ENCODE measurements around the gene PDCD7. TPM values are rescaled to one million over a fixed set of nuclear protein-coding genes. Genes with fewer than 3 reads are reported as not detected.

PDCD7 gene
- total RNA-seq, 1 experiment from 2014 or later: 23.4 TPM

GRCh38 chr15:65115086-65115485 lies 18.5 kb downstream of the PDCD7 start, which contains the start of gene UBAP1L:
UBAP1L (minus strand) TSS chr15:65115200; CDS start chr15:65106215, 8,985 bp downstream.
- Histone ChIP-seq H2AFZ (ENCODE audit: low read length) (no peak within 1 kb of the TSS), H3K36me3 (ENCODE audit: insufficient read depth, low read length) (peaks cover 47% of the 10 kb centered on the region)

DNA sequence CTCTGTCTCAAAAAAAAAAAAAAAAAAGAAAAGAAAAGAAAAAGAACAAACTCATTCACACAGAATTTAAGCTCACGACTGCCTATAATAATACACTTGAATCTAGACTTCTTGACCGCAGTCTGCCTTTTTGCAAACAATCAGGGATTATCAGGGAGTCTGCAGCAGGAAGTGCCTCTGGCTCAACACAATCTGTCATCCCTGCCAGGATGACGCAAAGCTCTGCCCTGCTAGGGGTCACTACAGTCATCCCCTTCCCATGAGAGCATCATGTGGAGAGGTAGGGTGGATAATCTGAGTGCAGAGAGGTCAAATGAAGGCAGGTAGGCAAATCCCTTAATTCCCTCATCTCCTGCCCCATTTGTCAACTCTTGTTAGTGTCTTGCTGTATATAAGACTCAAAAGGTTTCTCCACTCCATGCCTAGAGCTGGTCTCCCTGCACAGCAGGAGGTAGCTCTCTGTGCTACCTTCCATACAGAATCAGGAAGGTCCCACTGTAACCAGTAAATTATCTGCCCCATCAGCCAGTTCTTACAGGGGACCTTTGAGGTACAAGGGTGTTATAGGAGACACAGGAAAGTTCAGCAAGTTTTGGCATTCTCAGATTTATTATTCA lies 22.8 kb downstream of the PDCD7 start:
- H3K4me2 ChIP-seq (ENCODE audit: low read depth, low read length, poor library complexity, severe bottlenecking): no peak overlapping the region
- no peaks in the 10 kb centered on the region for H3K79me2 ChIP-seq (ENCODE audit: low read length)
- no peaks in the 10 kb centered on the region for H3K4me1 ChIP-seq (ENCODE audit: low read length)
- H4K20me1 ChIP-seq (ENCODE audit: insufficient read depth, low read depth, low read length): no peaks in the 10 kb centered on the region
- H3K4me3 ChIP-seq (ENCODE audit: low read length): no peak overlapping the region
- H3K27ac ChIP-seq (ENCODE audit: low read length): no peak overlapping the region
- no peaks in the 10 kb centered on the region for H3K27me3 ChIP-seq (ENCODE audit: low read length)
- no peaks in the 10 kb centered on the region for H3K9me3 ChIP-seq (ENCODE audit: low read length)
- no peak for DNase-seq
- H3K36me3 ChIP-seq (ENCODE audit: insufficient read depth, low read length): peaks cover 20% of the 10 kb centered on the region; the same call in 1 of the 2 replicates
- H3K9me2 ChIP-seq (replicated peaks; ENCODE audit: insufficient read depth, low read length): no peaks in the 10 kb centered on the region
- no peak overlapping the region for H3K9ac ChIP-seq (ENCODE audit: low read length)
- H2AFZ ChIP-seq (ENCODE audit: low read length): no peak overlapping the region

More at GRCh38 chr15:65115086-65115485, 18.5 kb downstream of the PDCD7 start, which contains the start of gene UBAP1L:
- Histone ChIP-seq H3K9me2 (replicated peaks; ENCODE audit: insufficient read depth, low read length) (no peaks in the 10 kb centered on the region), H3K9ac (ENCODE audit: low read length) (no peak within 1 kb of the TSS), H3K79me2 (ENCODE audit: low read length) (0 out of 2 replicates have a peak, but pooled peaks cover 4% of the 10 kb centered on the region), H3K9me3 (ENCODE audit: low read length) (no peaks in the 10 kb centered on the region), H3K27ac (ENCODE audit: low read length) (no peak within 1 kb of the TSS), H3K27me3 (ENCODE audit: low read length) (no peaks in the 10 kb centered on the region), H3K4me2 (ENCODE audit: low read depth, low read length, poor library complexity, severe bottlenecking) (no peak within 1 kb of the TSS), H3K4me1 (ENCODE audit: low read length) (no peaks in the 10 kb centered on the region), H3K4me3 (ENCODE audit: low read length) (no peak within 1 kb of the TSS), H4K20me1 (ENCODE audit: insufficient read depth, low read depth, low read length) (no peaks in the 10 kb centered on the region)
- no peak for DNase-seq

- no peak overlapping the region for H3K27ac ChIP-seq (ENCODE audit: low read length)
- DNase-seq: no peak
- H3K9ac ChIP-seq (ENCODE audit: low read length): no peak overlapping the region
- no peaks in the 10 kb centered on the region for H3K27me3 ChIP-seq (ENCODE audit: low read length)
- no peaks in the 10 kb centered on the region for H3K79me2 ChIP-seq (ENCODE audit: low read length)
- H4K20me1 ChIP-seq (ENCODE audit: insufficient read depth, low read depth, low read length): no peaks in the 10 kb centered on the region
- H3K9me3 ChIP-seq (ENCODE audit: low read length): no peaks in the 10 kb centered on the region
- no peak overlapping the region for H2AFZ ChIP-seq (ENCODE audit: low read length)
- no peaks in the 10 kb centered on the region for H3K4me1 ChIP-seq (ENCODE audit: low read length)
- H3K9me2 ChIP-seq (replicated peaks; ENCODE audit: insufficient read depth, low read length): no peaks in the 10 kb centered on the region
- H3K36me3 ChIP-seq (ENCODE audit: insufficient read depth, low read length): peaks cover 7% of the 10 kb centered on the region; the same call in 1 of the 2 replicates
- no peak overlapping the region for H3K4me3 ChIP-seq (ENCODE audit: low read length)
- H3K4me2 ChIP-seq (ENCODE audit: low read depth, low read length, poor library complexity, severe bottlenecking): no peak overlapping the region
These were observed 27.5 kb downstream of the PDCD7 start for GRCh38 chr15:65106011-65106590.

GRCh38 chr15:65105038-65105437 lies 28.6 kb downstream of the PDCD7 start:
- no peak for DNase-seq
- no peaks in the 10 kb centered on the region for H3K9me3 ChIP-seq (ENCODE audit: low read length)
- no peak overlapping the region for H3K27ac ChIP-seq (ENCODE audit: low read length)
- H3K9me2 ChIP-seq (replicated peaks; ENCODE audit: insufficient read depth, low read length): no peaks in the 10 kb centered on the region
- peaks cover 11% of the 10 kb centered on the region; the same call in 1 of the 2 replicates for H3K36me3 ChIP-seq (ENCODE audit: insufficient read depth, low read length)
- no peaks in the 10 kb centered on the region for H4K20me1 ChIP-seq (ENCODE audit: insufficient read depth, low read depth, low read length)
- H3K4me3 ChIP-seq (ENCODE audit: low read length): no peak overlapping the region
- no peak overlapping the region for H3K9ac ChIP-seq (ENCODE audit: low read length)
- H3K79me2 ChIP-seq (ENCODE audit: low read length): no peaks in the 10 kb centered on the region
- no peak overlapping the region for H3K4me2 ChIP-seq (ENCODE audit: low read depth, low read length, poor library complexity, severe bottlenecking)
- no peaks in the 10 kb centered on the region for H3K4me1 ChIP-seq (ENCODE audit: low read length)
- H3K27me3 ChIP-seq (ENCODE audit: low read length): no peaks in the 10 kb centered on the region
- H2AFZ ChIP-seq (ENCODE audit: low read length): no peak overlapping the region

GRCh38 chr15:65102912-65103311 lies 30.7 kb downstream of the PDCD7 start:
- no peaks in the 10 kb centered on the region for H4K20me1 ChIP-seq (ENCODE audit: insufficient read depth, low read depth, low read length)
- no peaks in the 10 kb centered on the region for H3K4me1 ChIP-seq (ENCODE audit: low read length)
- no peak overlapping the region for H3K27ac ChIP-seq (ENCODE audit: low read length)
- H3K79me2 ChIP-seq (ENCODE audit: low read length): no peaks in the 10 kb centered on the region
- no peaks in the 10 kb centered on the region for H3K9me2 ChIP-seq (replicated peaks; ENCODE audit: insufficient read depth, low read length)
- no peak overlapping the region for H3K9ac ChIP-seq (ENCODE audit: low read length)
- H3K4me3 ChIP-seq (ENCODE audit: low read length): no peak overlapping the region
- H3K4me2 ChIP-seq (ENCODE audit: low read depth, low read length, poor library complexity, severe bottlenecking): no peak overlapping the region
- no peak overlapping the region for H2AFZ ChIP-seq (ENCODE audit: low read length)
- H3K27me3 ChIP-seq (ENCODE audit: low read length): no peaks in the 10 kb centered on the region
- H3K9me3 ChIP-seq (ENCODE audit: low read length): no peaks in the 10 kb centered on the region
- DNase-seq: no peak
- H3K36me3 ChIP-seq (ENCODE audit: insufficient read depth, low read length): peaks cover 14% of the 10 kb centered on the region

- peaks cover 11% of the 10 kb centered on the region for H3K36me3 ChIP-seq (ENCODE audit: insufficient read depth, low read length)
- H3K9ac ChIP-seq (ENCODE audit: low read length): no peak overlapping the region
- H3K27ac ChIP-seq (ENCODE audit: low read length): no peak overlapping the region
- H3K4me1 ChIP-seq (ENCODE audit: low read length): no peaks in the 10 kb centered on the region
- DNase-seq: no peak
- H3K4me2 ChIP-seq (ENCODE audit: low read depth, low read length, poor library complexity, severe bottlenecking): no peak overlapping the region
- no peak overlapping the region for H3K4me3 ChIP-seq (ENCODE audit: low read length)
- no peaks in the 10 kb centered on the region for H3K79me2 ChIP-seq (ENCODE audit: low read length)
- no peaks in the 10 kb centered on the region for H3K9me2 ChIP-seq (replicated peaks; ENCODE audit: insufficient read depth, low read length)
- H2AFZ ChIP-seq (ENCODE audit: low read length): no peak overlapping the region
- no peaks in the 10 kb centered on the region for H4K20me1 ChIP-seq (ENCODE audit: insufficient read depth, low read depth, low read length)
- H3K27me3 ChIP-seq (ENCODE audit: low read length): no peaks in the 10 kb centered on the region
- no peaks in the 10 kb centered on the region for H3K9me3 ChIP-seq (ENCODE audit: low read length)
These were observed 31.5 kb downstream of the PDCD7 start for GRCh38 chr15:65101891-65102708.

DNA sequence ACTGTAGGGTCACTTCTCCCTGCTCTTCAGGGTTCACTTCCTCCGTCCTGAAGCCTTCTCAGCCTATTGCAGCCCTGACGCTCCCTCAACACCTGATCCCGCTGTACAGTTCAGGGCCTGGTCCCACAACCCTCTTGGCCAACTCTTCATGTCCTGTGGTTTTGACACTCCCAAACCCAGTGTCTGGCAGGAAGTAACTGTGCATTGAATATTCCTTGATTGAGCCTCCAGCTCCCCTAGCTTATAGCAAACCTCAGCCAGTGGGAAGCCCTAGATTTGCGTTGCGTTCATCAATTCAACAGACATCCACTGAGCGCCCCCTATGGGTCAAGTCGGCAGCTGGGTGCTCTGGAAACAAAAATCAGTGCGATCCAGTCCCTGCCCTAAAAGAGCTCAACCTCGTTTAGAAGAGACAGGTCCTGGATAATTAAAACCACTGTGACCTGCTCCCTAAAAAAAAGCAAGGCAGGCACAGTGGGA lies 32.2 kb downstream of the PDCD7 start:
- H3K4me2 ChIP-seq (ENCODE audit: low read depth, low read length, poor library complexity, severe bottlenecking): no peak overlapping the region
- H3K9me3 ChIP-seq (ENCODE audit: low read length): no peaks in the 10 kb centered on the region
- H3K4me3 ChIP-seq (ENCODE audit: low read length): no peak overlapping the region
- H3K36me3 ChIP-seq (ENCODE audit: insufficient read depth, low read length): peaks cover 11% of the 10 kb centered on the region
- no peaks in the 10 kb centered on the region for H3K79me2 ChIP-seq (ENCODE audit: low read length)
- H3K27me3 ChIP-seq (ENCODE audit: low read length): no peaks in the 10 kb centered on the region
- H3K27ac ChIP-seq (ENCODE audit: low read length): no peak overlapping the region
- H3K9me2 ChIP-seq (replicated peaks; ENCODE audit: insufficient read depth, low read length): no peaks in the 10 kb centered on the region
- peak; percentile 79 for DNase-seq
- no peaks in the 10 kb centered on the region for H3K4me1 ChIP-seq (ENCODE audit: low read length)
- no peak overlapping the region for H3K9ac ChIP-seq (ENCODE audit: low read length)
- no peaks in the 10 kb centered on the region for H4K20me1 ChIP-seq (ENCODE audit: insufficient read depth, low read depth, low read length)
- no peak overlapping the region for H2AFZ ChIP-seq (ENCODE audit: low read length)

DNA sequence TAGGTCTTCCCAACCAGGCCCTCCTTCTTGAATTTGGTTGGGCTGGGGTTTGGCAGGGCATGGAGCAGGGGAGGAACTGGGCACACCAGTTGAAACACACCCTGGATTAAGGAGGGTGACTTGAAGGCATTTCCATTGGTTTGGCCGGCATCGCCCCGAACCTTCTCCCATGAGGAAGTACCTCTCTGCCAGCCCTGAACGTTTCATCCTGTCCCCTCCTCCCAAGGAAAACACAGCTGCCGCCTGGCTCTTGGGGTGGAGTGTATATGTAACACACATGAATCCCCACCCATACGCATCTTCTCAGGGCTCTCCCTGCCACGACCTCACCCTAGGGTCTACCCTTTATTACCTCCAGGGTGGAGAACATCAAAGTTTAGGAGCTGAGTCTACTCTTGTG lies 33.2 kb downstream of the PDCD7 start:
- no peaks in the 10 kb centered on the region for H3K27me3 ChIP-seq (ENCODE audit: low read length)
- no peaks in the 10 kb centered on the region for H4K20me1 ChIP-seq (ENCODE audit: insufficient read depth, low read depth, low read length)
- H3K9me3 ChIP-seq (ENCODE audit: low read length): no peaks in the 10 kb centered on the region
- no peaks in the 10 kb centered on the region for H3K9me2 ChIP-seq (replicated peaks; ENCODE audit: insufficient read depth, low read length)
- no peak for DNase-seq
- H3K36me3 ChIP-seq (ENCODE audit: insufficient read depth, low read length): peaks cover 11% of the 10 kb centered on the region
- no peaks in the 10 kb centered on the region for H3K4me1 ChIP-seq (ENCODE audit: low read length)
- H3K4me2 ChIP-seq (ENCODE audit: low read depth, low read length, poor library complexity, severe bottlenecking): no peak overlapping the region
- H3K9ac ChIP-seq (ENCODE audit: low read length): no peak overlapping the region
- no peak overlapping the region for H2AFZ ChIP-seq (ENCODE audit: low read length)
- no peaks in the 10 kb centered on the region for H3K79me2 ChIP-seq (ENCODE audit: low read length)
- no peak overlapping the region for H3K4me3 ChIP-seq (ENCODE audit: low read length)
- no peak overlapping the region for H3K27ac ChIP-seq (ENCODE audit: low read length)
